HG02759 (cell line): ENCODE results near the gene MYLK.
"Not testable (repeated sequence)": the region's sequence is repeated elsewhere in the genome, so short reads cannot be mapped to it uniquely, and the experiment has no call there.

Experiments used
- ATAC-seq: cut with Tn5 transposase; IDR thresholded peaks from one replicate; pipeline ENCODE4 v1.9.1; 2021; ENCODE audit warnings: mild to moderate bottlenecking, moderate library complexity; ENCODE audit not compliant: unreplicated experiment

MYLK gene

GRCh38 chr3:123606527-123606926 is 277.6 kb downstream of the MYLK start:
- ATAC-seq, result no peak

- ATAC-seq, result peak; percentile 67
Observed at GRCh38 chr3:123605789-123606234, 278.3 kb downstream of the MYLK start.

GRCh38 chr3:123603153-123603552 is 281.0 kb downstream of the MYLK start:
- not testable (repeated sequence) for ATAC-seq

GRCh38 chr3:123602325-123602724 is 281.8 kb downstream of the MYLK start:
- no peak for ATAC-seq

GRCh38 chr3:123600863-123601262 is 283.3 kb downstream of the MYLK start:
- not testable (repeated sequence) for ATAC-seq

GRCh38 chr3:123597561-123597960 is 286.6 kb downstream of the MYLK start:
- no peak for ATAC-seq

- ATAC-seq, result no peak
Observed at GRCh38 chr3:123595396-123596180, 288.5 kb downstream of the MYLK start.

- no peak for ATAC-seq
Observed at GRCh38 chr3:123593381-123593780, 290.8 kb downstream of the MYLK start.

- ATAC-seq, result no peak
Observed at GRCh38 chr3:123590685-123591450, 293.3 kb downstream of the MYLK start.

GRCh38 chr3:123587401-123587800 is 296.7 kb downstream of the MYLK start:
- ATAC-seq, result no peak

- ATAC-seq, result no peak
Observed at GRCh38 chr3:123586968-123587367, 297.2 kb downstream of the MYLK start.

GRCh38 chr3:123586131-123586530 is 298.0 kb downstream of the MYLK start:
- ATAC-seq, result no peak

GRCh38 chr3:123584988-123585937 is 298.9 kb downstream of the MYLK start, which contains the start of gene HACD2:
HACD2 (minus strand) TSS chr3:123585053; CDS start chr3:123585027, 26 bp downstream.
- peak; percentile 93 for ATAC-seq

GRCh38 chr3:123584284-123584987 is 299.7 kb downstream of the MYLK start:
- ATAC-seq, result peak; percentile 39

- no peak for ATAC-seq
Observed at GRCh38 chr3:123583561-123583960, 300.6 kb downstream of the MYLK start.

- no peak for ATAC-seq
Observed at GRCh38 chr3:123582315-123582714, 301.8 kb downstream of the MYLK start.

- no peak for ATAC-seq
Observed at GRCh38 chr3:123576122-123576521, 308.0 kb downstream of the MYLK start.

- ATAC-seq, result no peak
Observed at GRCh38 chr3:123571973-123572365, 312.2 kb downstream of the MYLK start.

GRCh38 chr3:123571264-123571972 is 312.7 kb downstream of the MYLK start:
- no peak for ATAC-seq

GRCh38 chr3:123568875-123569274 is 315.3 kb downstream of the MYLK start:
- ATAC-seq, result no peak
